Hepatocyte (in vitro differentiated cells): ENCODE measurements around the gene TNFRSF1B. TPM values are rescaled to one million over a fixed set of nuclear protein-coding genes. Genes with fewer than 3 reads are reported as not detected.

Experiments
- DNase-seq: peaks from one replicate; pipeline ENCODE4 v3.0.0-alpha.2; 2016; ENCODE audit warnings: low spot score
- H2AFZ ChIP-seq: fragments of 200-600 bp; sonication (generic); 2 replicates; pipeline ENCODE4 v1.6.0; 2016; ENCODE audit warnings: antibody characterized with exemption, mild to moderate bottlenecking
- H3K27ac ChIP-seq: fragments of 200-600 bp; sonication (generic); 2 replicates; pipeline ENCODE4 v1.5.1; 2016; ENCODE audit warnings: mild to moderate bottlenecking
- H3K27me3 ChIP-seq: fragments of 200-600 bp; sonication (generic); 2 replicates; pipeline ENCODE4 v1.6.1; 2016
- H3K36me3 ChIP-seq: fragments of 200-600 bp; sonication (generic); replicated peaks from 2 replicates; pipeline ENCODE4 v1.5.1; 2016; ENCODE audit warnings: low read depth; ENCODE audit not compliant: insufficient read depth
- H3K4me1 ChIP-seq: fragments of 200-600 bp; sonication (generic); 2 replicates; pipeline ENCODE4 v1.5.1; 2016; ENCODE audit warnings: mild to moderate bottlenecking, moderate library complexity; ENCODE audit not compliant: insufficient read depth
- H3K4me2 ChIP-seq: fragments of 200-600 bp; sonication (generic); 2 replicates; pipeline ENCODE4 v1.6.0; 2016
- H3K4me3 ChIP-seq: fragments of 200-600 bp; sonication (generic); 2 replicates; pipeline ENCODE4 v1.5.1; 2016; ENCODE audit warnings: mild to moderate bottlenecking
- H3K79me2 ChIP-seq: fragments of 200-600 bp; sonication (generic); 2 replicates; pipeline ENCODE4 v1.6.0; 2017; ENCODE audit warnings: mild to moderate bottlenecking
- H3K9me2 ChIP-seq: fragments of 200-600 bp; sonication (generic); replicated peaks from 2 replicates; pipeline ENCODE4 v1.6.0; 2017; ENCODE audit warnings: mild to moderate bottlenecking; ENCODE audit not compliant: insufficient read depth
- H3K9me3 ChIP-seq: fragments of 200-600 bp; sonication (generic); 2 replicates; pipeline ENCODE4 v1.5.1; 2016; ENCODE audit warnings: low read depth, mild to moderate bottlenecking
- H4K20me1 ChIP-seq: fragments of 200-600 bp; sonication (generic); 2 replicates; pipeline ENCODE4 v1.6.0; 2016; ENCODE audit warnings: mild to moderate bottlenecking; ENCODE audit not compliant: insufficient read depth, poor library complexity, severe bottlenecking
- EZH2 ChIP-seq: fragments of 200-600 bp; sonication (generic); IDR thresholded peaks from 2 replicates; pipeline ENCODE4 v1.6.1; 2016; ENCODE audit warnings: antibody characterized with exemption, mild to moderate bottlenecking, borderline replicate concordance
- EZH2phosphoT487 ChIP-seq: fragments of 200-600 bp; sonication (generic); IDR thresholded peaks from one replicate; pipeline ENCODE4 v1.6.1; 2018; ENCODE audit warnings: antibody characterized with exemption, mild to moderate bottlenecking, low read depth, moderate library complexity; ENCODE audit not compliant: unreplicated experiment, severe bottlenecking
- WGBS: methylation state at CpG from one replicate; pipeline ENCODE4 v1.1.6; 2016; ENCODE audit warnings: low lambda C conversion rate; ENCODE audit errors: missing lambda C conversion rate; 5-methylcytosine and 5-hydroxymethylcytosine counted together
- polyA plus RNA-seq: library from polyadenylated mRNA; unstranded; fragments of >200 nt; fragmentation: Nextera tagmentation; extraction: Ambion mirVana; gene quantifications from 2 replicates; pipeline ENCODE4 v1.2.1, GENCODE V29; 2016
- total RNA-seq: library from RNA; depleted of rRNA; stranded (reverse); fragments of >200 nt; gene quantifications from 2 replicates; pipeline ENCODE4 v1.2.3, GENCODE V29; 2014
- TF ChIP-seq, protein P1 (sequence below): fragments of 200-600 bp; sonication (generic); IDR thresholded peaks from 2 replicates; pipeline ENCODE4 v1.5.1; 2016; ENCODE audit warnings: antibody characterized with exemption, mild to moderate bottlenecking; ENCODE audit not compliant: poor library complexity

The TNFRSF1B gene
- total and polyA plus RNA-seq, 2 experiments from 2014 or later, result 4.3 to 13.4 TPM

DNA sequence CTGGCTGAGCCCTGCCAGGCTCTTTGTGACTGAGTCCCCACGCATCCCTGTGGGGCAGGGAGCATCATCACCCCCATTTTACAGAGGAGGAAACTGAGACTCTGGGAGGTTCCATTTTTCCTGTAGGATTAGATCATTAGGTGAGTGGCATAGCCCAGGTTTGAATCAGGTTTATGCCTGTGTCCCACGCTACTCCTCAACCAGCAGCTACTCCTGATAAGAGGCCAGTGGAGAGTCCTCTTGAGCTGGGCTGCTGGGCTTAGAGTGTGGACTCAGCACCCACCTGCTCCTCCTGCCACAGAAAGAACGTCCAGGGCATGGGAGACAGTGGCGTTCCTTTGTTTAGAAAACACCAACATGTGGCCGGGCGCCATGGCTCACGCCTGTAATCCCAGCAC is 30.7 kb downstream of the TNFRSF1B start:
- H3K79me2 ChIP-seq, result no peaks in the 10 kb centered on the region
- H3K4me1 ChIP-seq, result no peaks in the 10 kb centered on the region
- 88% methylated on average over 7 of the region's 7 CpGs for WGBS
- no peaks in the 10 kb centered on the region for H3K9me2 ChIP-seq
- no peak overlapping the region for H3K4me2 ChIP-seq
- TF ChIP-seq EZH2, result no peak
- no peaks in the 10 kb centered on the region for H3K27me3 ChIP-seq
- no peaks in the 10 kb centered on the region for H3K9me3 ChIP-seq
- no peaks in the 10 kb centered on the region for H3K36me3 ChIP-seq
- no peak overlapping the region for H3K27ac ChIP-seq
- no peak overlapping the region for H2AFZ ChIP-seq
- no peaks in the 10 kb centered on the region for H4K20me1 ChIP-seq
- H3K4me3 ChIP-seq, result no peak overlapping the region
- no peak for DNase-seq

DNA sequence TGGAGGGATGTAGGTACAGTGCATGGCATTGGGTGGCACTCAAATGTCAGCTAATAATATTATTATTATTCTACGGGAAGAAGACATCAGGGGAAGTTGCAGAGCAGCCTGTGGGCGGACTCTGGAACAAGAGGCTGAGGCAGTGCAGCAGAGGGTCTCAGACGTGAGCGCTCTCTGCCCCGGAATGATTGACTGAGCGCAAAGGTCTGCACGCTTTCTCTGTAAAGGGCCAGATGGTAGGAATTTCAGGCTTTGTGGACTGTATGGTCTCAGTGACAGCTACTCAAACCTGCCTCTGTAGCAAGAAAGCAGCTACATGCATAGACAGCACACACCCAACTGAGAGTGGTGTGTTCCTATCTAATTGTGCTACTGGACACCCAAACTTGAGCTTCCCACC is 33.4 kb downstream of the TNFRSF1B start:
- 74% methylated on average over 7 of the region's 7 CpGs for WGBS
- Histone ChIP-seq H2AFZ (no peak overlapping the region), H3K27me3 (no peaks in the 10 kb centered on the region), H3K9me2 (no peaks in the 10 kb centered on the region), H3K27ac (no peak overlapping the region), H3K4me3 (no peak overlapping the region), H3K79me2 (no peaks in the 10 kb centered on the region), H3K36me3 (no peaks in the 10 kb centered on the region), H4K20me1 (no peaks in the 10 kb centered on the region), H3K4me2 (no peak overlapping the region), H3K9me3 (no peaks in the 10 kb centered on the region), H3K4me1 (no peaks in the 10 kb centered on the region)
- TF ChIP-seq EZH2phosphoT487 (no peak), EZH2 (no peak)
- TF ChIP-seq, protein P1, sequence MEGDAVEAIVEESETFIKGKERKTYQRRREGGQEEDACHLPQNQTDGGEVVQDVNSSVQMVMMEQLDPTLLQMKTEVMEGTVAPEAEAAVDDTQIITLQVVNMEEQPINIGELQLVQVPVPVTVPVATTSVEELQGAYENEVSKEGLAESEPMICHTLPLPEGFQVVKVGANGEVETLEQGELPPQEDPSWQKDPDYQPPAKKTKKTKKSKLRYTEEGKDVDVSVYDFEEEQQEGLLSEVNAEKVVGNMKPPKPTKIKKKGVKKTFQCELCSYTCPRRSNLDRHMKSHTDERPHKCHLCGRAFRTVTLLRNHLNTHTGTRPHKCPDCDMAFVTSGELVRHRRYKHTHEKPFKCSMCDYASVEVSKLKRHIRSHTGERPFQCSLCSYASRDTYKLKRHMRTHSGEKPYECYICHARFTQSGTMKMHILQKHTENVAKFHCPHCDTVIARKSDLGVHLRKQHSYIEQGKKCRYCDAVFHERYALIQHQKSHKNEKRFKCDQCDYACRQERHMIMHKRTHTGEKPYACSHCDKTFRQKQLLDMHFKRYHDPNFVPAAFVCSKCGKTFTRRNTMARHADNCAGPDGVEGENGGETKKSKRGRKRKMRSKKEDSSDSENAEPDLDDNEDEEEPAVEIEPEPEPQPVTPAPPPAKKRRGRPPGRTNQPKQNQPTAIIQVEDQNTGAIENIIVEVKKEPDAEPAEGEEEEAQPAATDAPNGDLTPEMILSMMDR, result no peak
- DNase-seq, result no peak

DNA sequence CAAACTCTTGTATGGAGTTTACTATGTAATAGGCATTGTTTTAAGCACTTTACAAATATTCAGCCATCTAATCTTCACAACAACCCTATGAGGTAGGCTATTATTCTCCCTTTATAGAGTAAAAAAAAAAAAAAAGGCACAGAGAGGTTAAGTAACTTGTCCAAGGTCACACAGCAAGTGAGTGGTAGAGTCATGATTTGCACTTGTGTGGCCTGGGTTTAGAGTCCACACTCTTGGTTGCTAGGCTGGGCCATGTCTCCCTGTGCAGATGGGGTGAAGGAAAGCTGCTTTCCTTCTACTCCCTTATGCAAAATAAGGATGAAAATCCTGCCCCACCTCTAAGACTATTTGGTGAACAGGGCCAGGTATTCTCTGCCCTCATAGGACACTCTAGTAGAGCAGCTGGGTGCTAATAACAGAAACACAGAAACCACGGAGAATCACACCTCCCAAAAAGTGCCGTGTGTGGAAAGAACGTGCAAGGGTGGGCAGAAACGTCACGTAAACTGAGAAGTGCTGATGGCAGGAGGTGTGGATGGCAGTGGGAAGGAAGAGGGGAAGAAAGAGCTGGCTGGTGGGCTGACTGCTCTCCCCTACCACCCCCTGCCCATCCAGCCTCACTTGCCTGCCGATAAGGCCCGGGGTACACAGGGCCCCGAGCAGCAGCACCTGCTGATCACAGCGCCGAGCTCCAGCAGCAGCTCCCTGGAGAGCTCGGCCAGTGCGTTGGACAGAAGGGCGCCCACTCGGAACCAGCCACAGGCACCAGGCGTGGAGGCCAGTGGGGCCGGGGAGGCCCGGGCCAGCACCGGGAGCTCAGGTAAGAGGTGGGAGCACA is 34.8 kb downstream of the TNFRSF1B start:
- Histone ChIP-seq H3K4me3 (no peak overlapping the region), H3K9me3 (no peaks in the 10 kb centered on the region), H3K4me2 (no peak overlapping the region), H3K4me1 (no peaks in the 10 kb centered on the region), H3K9me2 (no peaks in the 10 kb centered on the region), H3K27ac (no peak overlapping the region), H3K79me2 (no peaks in the 10 kb centered on the region), H4K20me1 (no peaks in the 10 kb centered on the region), H3K36me3 (no peaks in the 10 kb centered on the region), H3K27me3 (no peaks in the 10 kb centered on the region), H2AFZ (no peak overlapping the region)
- no peak for TF ChIP-seq EZH2phosphoT487
- TF ChIP-seq, protein P1, result no peak
- TF ChIP-seq EZH2, result no peak
- no peak for DNase-seq
- WGBS, result 93% methylated on average over 16 of the region's 18 CpGs

DNA sequence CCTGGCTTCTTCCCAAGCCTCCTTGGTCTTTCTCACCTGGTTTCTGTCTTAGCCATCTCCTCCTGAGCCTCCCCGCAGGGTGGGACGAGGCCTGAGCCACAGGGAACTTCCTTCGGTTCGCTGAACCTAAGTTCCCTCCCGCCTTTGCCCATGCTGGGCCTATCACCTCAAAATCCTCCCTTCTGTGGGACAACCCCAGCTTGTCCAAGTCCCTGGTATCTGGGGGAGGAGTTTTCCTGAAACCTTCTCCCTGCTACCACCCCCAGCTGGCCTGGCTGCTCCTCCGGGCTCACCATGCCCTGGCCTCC is 35.4 kb downstream of the TNFRSF1B start:
- no peak overlapping the region for H2AFZ ChIP-seq
- no peak overlapping the region for H3K4me3 ChIP-seq
- TF ChIP-seq, protein P1, result no peak
- TF ChIP-seq EZH2 (no peak), EZH2phosphoT487 (no peak)
- no peak overlapping the region for H3K4me2 ChIP-seq
- no peaks in the 10 kb centered on the region for H3K36me3 ChIP-seq
- H3K9me2 ChIP-seq, result no peaks in the 10 kb centered on the region
- no peaks in the 10 kb centered on the region for H3K9me3 ChIP-seq
- H3K27ac ChIP-seq, result no peak overlapping the region
- no peaks in the 10 kb centered on the region for H3K79me2 ChIP-seq
- no peaks in the 10 kb centered on the region for H4K20me1 ChIP-seq
- no peaks in the 10 kb centered on the region for H3K27me3 ChIP-seq
- WGBS, result 82% methylated on average over 6 of the region's 6 CpGs
- no peaks in the 10 kb centered on the region for H3K4me1 ChIP-seq
- DNase-seq, result no peak
